ENCODE data around the gene XPO6.

Gene XPO6

DNA sequence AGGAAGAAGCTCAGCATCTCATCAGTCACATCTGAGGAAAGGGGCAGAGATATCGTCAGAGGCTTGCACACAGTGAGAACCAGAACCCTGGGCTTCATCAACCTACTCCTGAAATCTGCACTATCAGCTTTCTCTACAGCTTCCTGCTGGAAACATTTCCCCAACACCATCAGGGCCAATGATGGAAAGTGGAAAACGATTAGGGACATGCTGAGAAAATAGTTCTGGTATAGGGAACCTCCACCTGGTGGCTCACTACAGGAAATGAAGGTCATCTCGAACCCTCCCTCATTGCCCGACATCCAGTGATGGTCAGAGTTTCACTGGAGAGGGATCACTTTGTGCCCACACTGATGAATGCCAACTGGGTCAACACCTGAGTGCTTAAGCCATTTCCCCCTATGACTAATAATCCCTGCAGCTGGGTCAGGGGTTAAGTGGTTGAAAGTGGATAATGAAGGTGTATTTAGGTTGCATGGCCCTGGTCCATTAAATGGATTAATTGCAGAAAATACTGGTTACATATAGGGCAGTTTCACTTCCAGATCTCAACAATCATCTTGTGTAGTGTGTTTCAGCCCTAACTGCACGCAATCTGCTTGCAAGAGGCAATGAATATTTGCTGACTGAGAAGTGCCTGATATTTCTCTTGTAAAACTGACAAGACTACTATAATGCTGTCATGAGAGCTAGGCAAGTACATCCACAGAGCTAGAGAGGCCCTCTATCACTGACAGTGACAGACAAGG lies 105.1 kb downstream of the XPO6 start:
- no peak for DNase-seq (ENCODE audit: low read depth)
- H3K4me3 ChIP-seq (ENCODE audit: control insufficient read depth, low read depth, low read length), result no peak overlapping the region
- TF ChIP-seq, protein P1, sequence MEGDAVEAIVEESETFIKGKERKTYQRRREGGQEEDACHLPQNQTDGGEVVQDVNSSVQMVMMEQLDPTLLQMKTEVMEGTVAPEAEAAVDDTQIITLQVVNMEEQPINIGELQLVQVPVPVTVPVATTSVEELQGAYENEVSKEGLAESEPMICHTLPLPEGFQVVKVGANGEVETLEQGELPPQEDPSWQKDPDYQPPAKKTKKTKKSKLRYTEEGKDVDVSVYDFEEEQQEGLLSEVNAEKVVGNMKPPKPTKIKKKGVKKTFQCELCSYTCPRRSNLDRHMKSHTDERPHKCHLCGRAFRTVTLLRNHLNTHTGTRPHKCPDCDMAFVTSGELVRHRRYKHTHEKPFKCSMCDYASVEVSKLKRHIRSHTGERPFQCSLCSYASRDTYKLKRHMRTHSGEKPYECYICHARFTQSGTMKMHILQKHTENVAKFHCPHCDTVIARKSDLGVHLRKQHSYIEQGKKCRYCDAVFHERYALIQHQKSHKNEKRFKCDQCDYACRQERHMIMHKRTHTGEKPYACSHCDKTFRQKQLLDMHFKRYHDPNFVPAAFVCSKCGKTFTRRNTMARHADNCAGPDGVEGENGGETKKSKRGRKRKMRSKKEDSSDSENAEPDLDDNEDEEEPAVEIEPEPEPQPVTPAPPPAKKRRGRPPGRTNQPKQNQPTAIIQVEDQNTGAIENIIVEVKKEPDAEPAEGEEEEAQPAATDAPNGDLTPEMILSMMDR (conservative IDR thresholded peaks at IDR 0.05; ENCODE audit: control insufficient read depth, insufficient read depth, low read depth, low read length), result no peak

DNA sequence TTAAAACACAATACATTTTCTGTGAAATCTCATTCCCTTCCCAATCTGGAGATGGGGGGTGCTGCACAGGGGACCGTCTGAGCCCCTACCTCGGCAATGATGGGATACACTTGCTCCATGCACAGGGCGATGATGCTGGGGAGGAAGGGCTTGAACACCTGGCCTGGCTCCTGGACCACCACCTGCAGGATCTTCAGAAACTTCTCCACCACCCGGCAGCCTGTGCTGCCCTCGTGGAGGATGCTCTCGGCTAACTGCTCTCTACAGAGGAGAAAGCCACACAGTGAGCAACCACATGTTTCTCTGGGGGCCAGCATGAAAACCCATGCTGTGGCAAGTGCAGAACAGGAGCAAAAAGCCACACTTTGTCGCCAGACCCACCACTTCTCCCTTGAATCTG lies 105.8 kb downstream of the XPO6 start:
- H3K4me3 ChIP-seq (ENCODE audit: control insufficient read depth, low read depth, low read length), result no peak overlapping the region
- no peak for DNase-seq (ENCODE audit: low read depth)
- TF ChIP-seq, protein P1 (conservative IDR thresholded peaks at IDR 0.05; ENCODE audit: control insufficient read depth, insufficient read depth, low read depth, low read length), result no peak

DNA sequence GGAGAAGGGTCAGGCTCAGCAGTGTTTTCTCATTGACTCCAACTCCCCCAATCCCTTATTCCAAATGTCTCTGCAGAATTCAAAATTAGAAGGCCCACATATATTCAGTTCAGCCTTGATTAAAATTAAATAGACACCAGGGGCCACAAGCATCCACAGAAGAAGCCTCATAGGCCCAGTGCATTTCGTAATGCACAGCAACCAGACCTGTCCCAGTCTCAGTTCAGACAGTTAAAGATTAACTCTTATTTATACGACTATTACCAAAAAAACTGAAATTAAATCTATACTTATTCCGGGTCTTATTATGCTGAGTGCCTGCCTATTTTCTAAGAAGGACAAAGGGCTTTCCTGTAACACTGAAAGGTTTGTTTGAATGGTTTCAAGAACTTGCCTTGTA lies 106.5 kb downstream of the XPO6 start:
- H3K4me3 ChIP-seq (ENCODE audit: control insufficient read depth, low read depth, low read length), result no peak overlapping the region
- DNase-seq (ENCODE audit: low read depth), result no peak
- TF ChIP-seq, protein P1 (conservative IDR thresholded peaks at IDR 0.05; ENCODE audit: control insufficient read depth, insufficient read depth, low read depth, low read length), result no peak

DNA sequence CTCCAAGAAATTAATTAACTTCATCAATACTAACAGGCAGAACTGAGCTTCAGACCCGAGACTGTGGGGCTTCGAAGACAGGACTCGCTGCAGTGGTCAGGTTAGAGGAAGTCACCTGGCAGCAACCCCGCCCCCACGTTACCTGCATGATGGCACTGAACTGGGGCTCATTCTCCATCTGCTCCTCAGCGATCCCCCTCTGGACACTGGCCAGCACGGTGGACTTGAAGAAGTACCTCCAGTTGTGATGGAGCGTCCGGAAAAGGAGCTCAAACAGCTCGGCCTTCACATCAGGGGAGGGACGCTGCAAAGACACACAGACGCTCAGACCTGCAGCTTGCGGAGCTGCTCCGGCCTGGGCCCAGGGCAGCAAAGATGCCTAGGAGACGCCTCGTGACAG lies 107.4 kb downstream of the XPO6 start:
- no peak for DNase-seq (ENCODE audit: low read depth)

DNA sequence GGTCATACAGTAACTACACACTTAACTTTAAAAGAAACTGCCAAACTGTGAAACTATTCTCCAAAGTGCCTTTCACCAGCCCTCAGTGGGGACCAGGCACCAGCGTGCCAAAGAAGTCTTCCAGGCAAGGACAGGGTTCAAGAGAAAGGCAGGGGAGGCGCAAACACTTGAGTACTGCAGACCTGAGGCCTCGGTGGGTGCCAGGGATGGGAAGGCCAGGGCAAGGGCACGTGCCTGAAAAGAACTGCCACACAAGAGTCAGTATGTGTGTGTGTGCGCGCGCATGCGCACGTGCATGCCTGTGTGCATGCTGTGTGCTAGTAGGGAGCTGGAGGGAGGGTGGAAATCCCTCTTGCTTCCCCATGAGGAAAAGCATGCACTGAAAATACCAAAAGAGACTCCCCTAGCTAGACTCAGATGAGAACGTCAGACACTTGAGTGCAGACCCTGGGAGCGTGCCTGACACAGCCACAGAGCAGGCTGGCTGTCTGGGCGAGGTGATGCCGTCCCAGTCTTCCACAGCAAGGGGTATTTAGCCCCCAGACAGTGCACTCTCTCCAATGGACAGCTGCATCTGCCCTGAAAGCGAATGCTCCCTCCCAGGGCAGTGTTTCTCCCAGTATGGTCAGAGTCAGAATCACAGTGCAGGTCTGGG lies 108.1 kb downstream of the XPO6 start:
- TF ChIP-seq, protein P1 (conservative IDR thresholded peaks at IDR 0.05; ENCODE audit: control insufficient read depth, insufficient read depth, low read depth, low read length), result no peak
- no peak for DNase-seq (ENCODE audit: low read depth)
- no peak overlapping the region for H3K4me3 ChIP-seq (ENCODE audit: control insufficient read depth, low read depth, low read length)

More for the DNA sequence above, 107.4 kb downstream of the XPO6 start:
- H3K4me3 ChIP-seq (ENCODE audit: control insufficient read depth, low read depth, low read length), result no peak overlapping the region
- TF ChIP-seq, protein P1 (conservative IDR thresholded peaks at IDR 0.05; ENCODE audit: control insufficient read depth, insufficient read depth, low read depth, low read length), result no peak

DNA sequence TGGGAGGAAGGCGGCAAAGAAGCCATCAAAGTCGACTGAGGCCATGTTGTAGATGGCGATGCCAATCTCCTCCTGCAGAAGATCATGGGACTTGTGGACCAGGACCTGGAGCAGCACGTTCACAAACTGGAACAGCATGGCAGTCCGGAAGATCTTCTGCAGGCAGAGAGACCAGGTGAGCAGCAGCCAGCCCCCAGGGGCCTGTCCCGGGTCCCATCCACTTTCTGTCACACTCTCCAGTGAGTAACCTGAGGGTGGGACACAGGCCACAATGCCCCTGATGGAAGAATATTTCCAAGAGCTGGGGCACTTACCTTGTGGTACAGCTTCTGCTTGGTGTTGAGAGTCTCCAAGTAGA lies 110.3 kb downstream of the XPO6 start:
- DNase-seq (ENCODE audit: low read depth), result no peak
- H3K4me3 ChIP-seq (ENCODE audit: control insufficient read depth, low read depth, low read length), result no peak overlapping the region
- TF ChIP-seq, protein P1 (conservative IDR thresholded peaks at IDR 0.05; ENCODE audit: control insufficient read depth, insufficient read depth, low read depth, low read length), result no peak
